Spleen (tissue), 7 donors: ENCODE data around the gene CNOT6.

ENCODE experiments used
- POLR2A ChIP-seq, 3 donors: fragments of 450-650 bp; IDR thresholded peaks; one replicate each; pipeline ENCODE4 v1.5.1; 2017; ENCODE audit warnings: antibody characterized with exemption in 3 of 3, mild to moderate bottlenecking in 1 of 3
- POLR2AphosphoS5 ChIP-seq, 3 donors: sonication (generic); formaldehyde crosslinking; IDR thresholded peaks; one replicate each; pipeline ENCODE4 v1.5.1; 2017; ENCODE audit warnings: antibody characterized with exemption in 3 of 3
- TF ChIP-seq, protein P1 (sequence below), 11 experiments: fragments of 200-600 bp in 7 of 11; fragments of 450-650 bp in 4 of 11; sonication (generic) in 4 of 11; IDR thresholded peaks in 8 of 11; conservative IDR thresholded peaks in 3 of 11; 1 replicate in 7 of 11; 2 replicates in 4 of 11; pipeline versions ENCODE4 v1.4.0 to v1.8.0; 2016 to 2021; ENCODE audit warnings: antibody characterized with exemption in 11 of 11, inconsistent platforms in 4 of 11, mild to moderate bottlenecking in 1 of 11
- donor health status: DM: no; HTN: no; CAD: no; lungs with moderate emphysema.
- donor health status: DM: no; HTN: no; CAD: no.
- donor health status: DM: no; HTN: no; CAD: no.

DNA sequence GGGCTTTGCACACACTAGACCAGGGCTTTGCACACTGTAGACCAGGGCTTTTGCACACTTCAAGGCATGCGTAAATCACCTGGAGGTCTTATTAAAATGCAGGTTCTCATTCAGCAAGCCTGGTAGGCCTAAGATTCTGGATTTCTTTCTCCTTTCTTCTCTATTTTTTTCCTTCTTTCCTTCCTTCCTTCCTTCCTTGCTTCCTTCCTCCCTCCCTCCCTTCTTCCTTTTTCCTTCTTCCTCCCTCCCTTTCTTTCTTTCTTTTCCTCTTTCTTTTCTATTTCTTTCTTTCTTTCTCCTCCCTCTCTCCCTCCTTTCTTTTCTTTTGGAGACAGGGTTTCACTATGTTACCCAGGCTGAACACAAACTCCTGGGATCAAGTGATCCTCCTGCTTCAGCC, 24.3 kb upstream of the CNOT6 start:
- no peak for TF ChIP-seq POLR2A (IDR thresholded peaks at IDR 0.05)
- TF ChIP-seq, protein P1, sequence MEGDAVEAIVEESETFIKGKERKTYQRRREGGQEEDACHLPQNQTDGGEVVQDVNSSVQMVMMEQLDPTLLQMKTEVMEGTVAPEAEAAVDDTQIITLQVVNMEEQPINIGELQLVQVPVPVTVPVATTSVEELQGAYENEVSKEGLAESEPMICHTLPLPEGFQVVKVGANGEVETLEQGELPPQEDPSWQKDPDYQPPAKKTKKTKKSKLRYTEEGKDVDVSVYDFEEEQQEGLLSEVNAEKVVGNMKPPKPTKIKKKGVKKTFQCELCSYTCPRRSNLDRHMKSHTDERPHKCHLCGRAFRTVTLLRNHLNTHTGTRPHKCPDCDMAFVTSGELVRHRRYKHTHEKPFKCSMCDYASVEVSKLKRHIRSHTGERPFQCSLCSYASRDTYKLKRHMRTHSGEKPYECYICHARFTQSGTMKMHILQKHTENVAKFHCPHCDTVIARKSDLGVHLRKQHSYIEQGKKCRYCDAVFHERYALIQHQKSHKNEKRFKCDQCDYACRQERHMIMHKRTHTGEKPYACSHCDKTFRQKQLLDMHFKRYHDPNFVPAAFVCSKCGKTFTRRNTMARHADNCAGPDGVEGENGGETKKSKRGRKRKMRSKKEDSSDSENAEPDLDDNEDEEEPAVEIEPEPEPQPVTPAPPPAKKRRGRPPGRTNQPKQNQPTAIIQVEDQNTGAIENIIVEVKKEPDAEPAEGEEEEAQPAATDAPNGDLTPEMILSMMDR (IDR thresholded peaks at IDR 0.05 in 8 of 11, conservative IDR thresholded peaks at IDR 0.05 in 3 of 11), result no peak
- no peak for TF ChIP-seq POLR2AphosphoS5 (IDR thresholded peaks at IDR 0.05)
